Hematopoietic multipotent progenitor cell treated with erythropoietin and hydrocortisone succinate and interleukin-3 and kit ligand, for 8 days (in vitro differentiated cells): ENCODE data around the gene DRC7.
A peak's percentile ranks its signal among the peaks of the same experiment; 100 is the strongest.

ENCODE experiments used
- DNase-seq: peaks from one replicate; pipeline ENCODE4 v3.0.0-alpha.2; 2015

Gene DRC7, protein sequence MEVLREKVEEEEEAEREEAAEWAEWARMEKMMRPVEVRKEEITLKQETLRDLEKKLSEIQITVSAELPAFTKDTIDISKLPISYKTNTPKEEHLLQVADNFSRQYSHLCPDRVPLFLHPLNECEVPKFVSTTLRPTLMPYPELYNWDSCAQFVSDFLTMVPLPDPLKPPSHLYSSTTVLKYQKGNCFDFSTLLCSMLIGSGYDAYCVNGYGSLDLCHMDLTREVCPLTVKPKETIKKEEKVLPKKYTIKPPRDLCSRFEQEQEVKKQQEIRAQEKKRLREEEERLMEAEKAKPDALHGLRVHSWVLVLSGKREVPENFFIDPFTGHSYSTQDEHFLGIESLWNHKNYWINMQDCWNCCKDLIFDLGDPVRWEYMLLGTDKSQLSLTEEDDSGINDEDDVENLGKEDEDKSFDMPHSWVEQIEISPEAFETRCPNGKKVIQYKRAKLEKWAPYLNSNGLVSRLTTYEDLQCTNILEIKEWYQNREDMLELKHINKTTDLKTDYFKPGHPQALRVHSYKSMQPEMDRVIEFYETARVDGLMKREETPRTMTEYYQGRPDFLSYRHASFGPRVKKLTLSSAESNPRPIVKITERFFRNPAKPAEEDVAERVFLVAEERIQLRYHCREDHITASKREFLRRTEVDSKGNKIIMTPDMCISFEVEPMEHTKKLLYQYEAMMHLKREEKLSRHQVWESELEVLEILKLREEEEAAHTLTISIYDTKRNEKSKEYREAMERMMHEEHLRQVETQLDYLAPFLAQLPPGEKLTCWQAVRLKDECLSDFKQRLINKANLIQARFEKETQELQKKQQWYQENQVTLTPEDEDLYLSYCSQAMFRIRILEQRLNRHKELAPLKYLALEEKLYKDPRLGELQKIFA

DNA sequence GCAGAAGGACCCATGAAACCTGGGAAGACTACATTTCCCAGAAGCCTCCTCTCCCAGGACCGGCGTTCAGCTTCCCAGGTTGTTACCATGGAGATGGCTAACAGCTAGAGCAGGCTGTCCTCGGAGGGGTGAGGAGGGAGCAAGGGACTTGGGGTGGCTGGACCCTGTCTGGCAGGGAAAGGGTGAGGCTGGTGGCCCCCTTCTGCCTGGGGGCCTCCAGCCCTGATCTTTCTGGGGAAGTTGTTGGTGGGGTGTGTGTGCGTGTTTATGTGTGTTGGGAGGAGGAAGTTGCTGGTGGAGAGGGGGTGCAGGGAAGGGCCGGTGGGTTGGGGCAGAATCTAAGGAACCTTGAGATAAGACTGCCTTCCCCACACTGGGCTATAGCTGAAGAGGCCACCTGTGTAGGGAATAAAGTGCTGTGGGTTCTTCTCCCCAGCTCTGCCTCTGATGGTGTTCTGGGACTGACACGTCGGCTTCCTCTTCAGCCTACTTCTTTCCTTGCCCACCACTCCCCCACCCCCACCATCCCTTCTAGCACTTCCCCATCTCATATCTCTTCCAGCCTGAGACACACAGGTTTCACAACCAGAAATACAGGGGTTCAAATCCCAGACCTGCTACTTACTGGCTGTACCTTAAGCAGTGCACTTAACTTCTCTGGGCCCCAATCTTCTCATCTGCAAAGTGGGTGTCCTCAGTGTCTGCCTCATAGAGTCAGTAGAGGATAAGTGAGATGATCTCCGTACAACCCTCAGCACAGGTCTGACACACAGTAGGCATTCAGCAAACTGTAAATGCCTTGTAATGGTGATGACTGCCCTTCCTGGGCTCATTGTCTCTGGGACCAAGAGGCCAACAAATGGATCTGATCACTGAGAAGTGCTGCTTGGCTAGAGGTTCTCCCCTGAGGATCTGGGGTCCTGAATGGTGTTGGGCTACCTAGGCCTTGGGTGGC is at the start of gene DRC7:
DRC7 (plus strand) TSS at position 82 of the 955 bp plus-strand sequence. CDS start 3,144 bp downstream, outside the sequence.
- DNase-seq, result peak; percentile 89

DNA sequence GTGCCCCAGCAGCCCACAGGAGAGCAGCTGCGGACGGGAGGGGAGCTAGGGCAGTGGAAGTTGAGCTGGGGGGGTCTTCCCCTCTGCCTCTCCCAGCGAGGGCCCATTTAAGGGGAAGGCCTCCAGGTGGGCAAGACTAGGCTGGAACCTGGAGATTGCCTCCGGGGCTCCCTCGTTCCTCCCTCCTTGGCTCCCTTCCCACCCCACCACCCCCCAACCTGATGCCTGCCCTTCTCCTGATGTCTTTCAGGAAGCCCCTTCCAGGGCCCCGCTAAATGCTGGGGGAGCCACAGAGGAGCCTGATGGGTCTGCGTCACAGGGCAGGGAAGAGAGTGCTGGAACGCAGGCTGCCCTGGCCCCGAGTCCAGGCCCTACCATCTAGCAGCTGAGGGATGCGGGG is 49.4 kb upstream of the DRC7 start:
- no peak for DNase-seq

DNA sequence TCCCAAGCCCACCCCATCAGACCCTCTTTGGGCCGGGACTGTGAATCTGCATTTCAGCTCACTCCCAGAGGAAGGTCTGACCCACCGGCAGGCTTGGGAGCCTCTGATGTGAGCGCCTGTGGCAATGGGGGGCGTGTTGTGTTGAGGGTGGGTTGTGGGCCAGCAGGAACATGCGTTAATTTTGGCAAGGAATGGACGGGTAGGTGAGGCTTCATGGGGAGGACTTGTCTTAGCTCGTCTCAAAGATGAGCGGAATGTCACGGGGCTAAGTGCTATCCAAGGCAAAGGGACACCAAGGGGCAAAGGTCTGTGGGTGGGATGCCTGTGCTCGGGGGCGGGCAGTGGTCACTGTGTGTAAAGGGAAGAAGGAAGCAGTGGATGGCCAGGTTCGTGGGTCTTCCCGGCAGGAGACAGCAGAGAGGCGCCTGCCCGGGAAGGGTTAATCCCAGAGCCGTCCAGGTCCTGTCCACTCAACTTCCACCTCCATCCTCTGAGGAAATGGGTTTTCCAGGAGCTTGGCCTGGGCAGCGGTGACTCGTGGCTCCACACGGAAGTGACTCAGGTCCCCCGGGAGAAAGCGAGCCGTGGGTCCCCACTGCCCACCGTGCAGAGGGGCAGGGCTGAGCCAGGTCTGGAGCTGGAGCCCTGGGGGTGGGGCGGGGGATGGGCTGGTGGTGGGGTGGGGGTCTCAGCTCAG is 48.8 kb upstream of the DRC7 start:
- DNase-seq, result no peak

DNA sequence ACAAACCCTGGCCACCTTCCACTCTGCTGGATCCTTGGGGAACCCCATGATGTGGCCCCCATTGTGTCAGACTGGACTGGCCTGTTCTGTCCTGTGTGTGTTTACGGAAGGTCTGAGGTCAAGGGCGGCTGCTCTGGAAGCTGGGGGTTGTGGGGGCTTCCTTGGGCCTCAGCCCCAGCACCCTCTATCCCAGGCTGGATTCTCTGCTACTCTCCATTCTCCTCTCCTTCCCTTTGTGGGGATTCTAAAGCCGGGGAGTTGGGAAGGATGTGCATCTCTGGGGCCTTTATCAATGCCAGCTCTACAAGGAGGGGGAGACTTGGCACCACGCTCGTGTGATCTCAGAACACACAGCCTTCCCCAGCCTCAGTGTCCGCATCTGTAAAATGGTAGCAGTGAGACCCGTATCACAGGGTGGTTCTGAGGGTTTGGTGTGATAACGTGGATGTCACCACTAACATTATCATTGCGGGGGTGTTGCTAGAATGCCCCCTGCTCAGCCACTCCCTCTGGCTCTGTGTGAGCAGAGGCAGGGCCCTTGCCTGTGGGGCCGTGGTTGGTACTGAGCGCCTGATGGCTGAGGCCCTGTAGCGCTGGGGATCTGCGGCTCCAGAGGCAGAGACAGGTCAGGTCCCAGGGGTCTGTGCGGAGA is 48.1 kb upstream of the DRC7 start:
- peak; percentile 47 for DNase-seq

DNA sequence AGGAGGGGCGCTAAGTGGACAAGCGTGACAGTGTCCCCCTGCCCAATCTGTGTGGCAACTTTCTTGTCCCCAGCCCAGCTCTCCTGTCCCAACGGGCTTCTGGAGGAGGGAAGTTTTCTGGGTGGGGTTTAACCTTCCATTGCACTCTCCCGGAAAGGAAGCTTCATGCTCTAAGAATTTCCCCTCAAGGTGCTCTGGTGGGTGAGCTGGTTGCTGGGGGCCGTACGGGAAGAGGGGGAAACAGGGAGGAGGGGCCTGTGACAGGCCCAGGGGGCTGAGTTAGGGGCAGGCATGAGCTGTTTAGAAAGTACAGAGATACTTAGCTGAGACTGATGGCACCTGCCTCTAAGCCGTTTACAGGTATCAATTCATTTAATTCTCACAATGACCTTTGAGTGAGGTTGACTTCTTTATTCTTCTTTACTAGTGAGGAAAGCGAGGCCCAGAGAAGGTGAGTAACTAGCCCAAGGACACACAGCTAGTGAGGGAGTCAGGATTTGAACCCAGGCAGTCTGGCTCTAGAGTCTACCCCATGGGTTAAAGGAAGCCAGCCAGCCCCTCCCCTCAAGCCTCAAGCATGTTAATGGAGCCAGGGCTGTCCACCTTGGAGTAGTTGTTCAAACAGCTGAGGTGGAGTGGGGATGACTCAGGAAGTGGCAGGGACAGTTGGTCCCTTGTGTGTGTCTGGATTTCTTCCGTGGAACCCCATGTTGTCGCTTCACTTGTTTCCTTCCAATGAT is 47.3 kb upstream of the DRC7 start:
- DNase-seq, result no peak

DNA sequence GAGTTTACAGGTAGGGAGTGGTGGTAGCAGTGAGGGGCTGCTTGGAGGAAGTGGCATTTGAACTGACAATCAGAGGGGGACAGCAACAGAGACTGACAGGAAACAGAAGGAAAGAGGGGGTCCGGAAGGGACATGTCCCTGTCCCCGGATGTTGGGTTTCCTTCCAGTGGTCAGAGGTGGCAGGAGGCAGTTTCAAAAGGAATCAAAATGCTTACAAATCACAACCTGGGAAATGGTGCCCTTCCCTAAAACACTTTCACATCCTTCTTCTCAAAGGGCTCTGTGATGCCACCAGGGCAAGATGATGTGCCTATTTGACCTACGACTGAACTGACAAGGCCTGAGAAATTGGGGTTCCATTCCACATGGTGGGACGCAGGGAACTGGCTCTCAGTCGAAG is 46.5 kb upstream of the DRC7 start:
- no peak for DNase-seq

DNA sequence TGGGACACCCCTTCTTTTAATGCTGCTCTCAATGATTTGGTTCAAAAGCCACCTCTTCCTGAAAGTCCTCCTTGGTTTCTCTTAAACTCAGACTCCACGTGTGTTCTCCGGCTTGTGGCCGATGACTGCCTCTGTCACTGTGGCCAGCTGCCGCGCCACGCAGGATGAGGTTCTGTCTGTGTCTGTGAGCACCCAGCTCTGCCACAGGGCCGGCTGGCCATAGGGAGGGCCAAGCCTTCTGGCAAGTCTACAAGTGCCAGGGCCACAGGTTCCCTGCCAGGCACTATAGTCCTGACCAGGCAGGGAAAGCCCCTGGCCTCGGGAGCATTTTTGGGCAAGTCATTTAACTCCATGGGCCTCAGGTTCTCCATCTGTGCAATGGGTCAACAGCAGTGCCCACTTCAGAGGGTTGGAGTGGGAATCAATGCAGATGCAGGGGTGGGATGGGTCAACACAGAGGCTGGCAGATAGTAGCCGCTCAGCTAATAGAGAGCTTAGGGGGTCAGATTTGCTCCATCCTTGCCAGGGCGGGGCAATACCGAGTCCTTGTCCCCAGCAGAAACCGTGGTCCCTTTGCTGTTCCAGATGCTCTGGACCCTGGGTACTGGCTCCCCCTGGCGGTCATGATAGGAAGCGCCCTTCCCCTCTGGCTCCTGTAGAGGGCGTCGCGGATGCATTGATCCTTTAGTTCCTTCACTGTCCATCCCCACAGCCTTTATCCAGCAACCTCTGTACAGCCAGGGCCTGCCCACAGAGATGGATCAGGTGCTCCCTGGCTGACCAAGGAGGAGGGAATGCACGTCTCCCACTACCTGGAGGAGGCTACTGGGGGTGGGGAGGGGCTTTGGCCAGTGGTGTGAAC is 45.8 kb upstream of the DRC7 start:
- peak; percentile 84 for DNase-seq

DNA sequence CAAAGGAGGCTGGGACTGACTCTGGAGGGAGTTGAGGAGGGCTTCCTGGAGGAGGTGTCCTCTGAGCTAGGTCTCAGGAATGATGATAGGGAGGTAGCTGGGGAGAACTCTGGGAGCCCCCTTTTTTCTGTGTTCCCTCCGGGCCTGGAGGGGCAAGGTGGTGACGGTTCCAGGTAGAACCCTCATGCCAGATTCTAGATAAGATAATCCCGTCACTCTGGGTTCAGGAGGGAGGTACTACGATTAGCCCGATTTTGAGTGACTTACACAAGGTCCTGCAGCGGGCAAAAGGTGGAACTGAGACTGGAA is 45.2 kb upstream of the DRC7 start:
- DNase-seq, result no peak

DNA sequence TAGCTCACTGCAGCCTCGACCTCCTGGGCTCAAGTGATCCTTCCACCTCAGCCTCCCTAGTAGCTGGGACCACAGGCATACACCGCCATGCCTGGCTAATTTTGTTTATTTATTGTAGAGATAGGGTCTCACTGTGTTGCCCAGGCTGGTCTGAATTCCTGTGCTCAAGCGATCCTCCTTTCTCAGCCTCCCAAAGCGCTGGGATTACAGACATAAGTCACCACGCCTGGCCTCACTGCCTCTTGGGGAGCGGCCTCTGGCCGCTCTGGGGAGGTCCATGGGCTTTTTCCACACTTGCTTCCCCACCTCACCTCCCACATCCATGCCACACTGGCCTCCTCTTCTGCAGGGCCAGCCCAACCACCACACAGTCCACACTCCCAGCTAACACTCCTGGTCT is 44.8 kb upstream of the DRC7 start:
- no peak for DNase-seq

DNA sequence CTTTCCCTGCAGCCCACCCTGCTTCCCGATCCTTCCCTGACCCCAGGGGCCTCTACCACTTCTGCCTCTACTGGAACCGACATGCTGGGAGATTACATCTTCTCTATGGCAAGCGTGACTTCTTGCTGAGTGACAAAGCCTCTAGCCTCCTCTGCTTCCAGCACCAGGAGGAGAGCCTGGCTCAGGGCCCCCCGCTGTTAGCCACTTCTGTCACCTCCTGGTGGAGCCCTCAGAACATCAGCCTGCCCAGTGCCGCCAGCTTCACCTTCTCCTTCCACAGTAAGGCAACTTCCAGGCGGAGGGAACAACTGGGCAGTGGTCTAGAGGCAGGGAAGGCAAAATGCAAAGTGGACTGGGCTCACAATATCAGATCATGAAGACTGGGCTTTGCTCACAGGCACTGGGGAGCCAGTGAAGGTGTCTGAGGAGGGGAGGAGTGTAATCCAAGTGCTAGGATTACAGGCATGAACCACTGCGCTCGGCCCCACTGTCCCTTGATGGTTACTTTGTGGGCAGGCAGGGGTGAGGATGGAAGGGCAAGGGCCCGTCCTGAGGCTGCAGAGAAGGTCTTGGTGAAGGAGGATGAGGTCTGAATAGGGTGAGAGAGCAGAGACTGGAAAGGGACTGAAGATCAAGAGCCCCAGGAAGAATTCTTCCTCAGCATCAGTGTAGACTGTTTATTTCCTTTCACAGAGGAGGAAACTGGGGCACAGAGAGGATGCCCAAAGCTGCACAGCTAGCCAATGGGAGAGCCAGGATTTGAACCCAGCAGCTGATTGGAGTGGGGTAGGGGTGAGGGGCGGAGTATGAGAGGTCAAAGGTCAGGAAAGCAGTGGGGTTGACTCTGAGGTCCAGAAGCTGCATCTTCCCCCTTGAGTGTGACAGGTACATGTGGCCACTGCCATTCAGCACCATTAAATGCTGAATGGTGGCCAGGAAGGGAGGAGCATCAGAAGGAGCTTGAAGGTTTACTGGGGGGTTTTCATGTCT is 43.0 kb upstream of the DRC7 start:
- no peak for DNase-seq

DNA sequence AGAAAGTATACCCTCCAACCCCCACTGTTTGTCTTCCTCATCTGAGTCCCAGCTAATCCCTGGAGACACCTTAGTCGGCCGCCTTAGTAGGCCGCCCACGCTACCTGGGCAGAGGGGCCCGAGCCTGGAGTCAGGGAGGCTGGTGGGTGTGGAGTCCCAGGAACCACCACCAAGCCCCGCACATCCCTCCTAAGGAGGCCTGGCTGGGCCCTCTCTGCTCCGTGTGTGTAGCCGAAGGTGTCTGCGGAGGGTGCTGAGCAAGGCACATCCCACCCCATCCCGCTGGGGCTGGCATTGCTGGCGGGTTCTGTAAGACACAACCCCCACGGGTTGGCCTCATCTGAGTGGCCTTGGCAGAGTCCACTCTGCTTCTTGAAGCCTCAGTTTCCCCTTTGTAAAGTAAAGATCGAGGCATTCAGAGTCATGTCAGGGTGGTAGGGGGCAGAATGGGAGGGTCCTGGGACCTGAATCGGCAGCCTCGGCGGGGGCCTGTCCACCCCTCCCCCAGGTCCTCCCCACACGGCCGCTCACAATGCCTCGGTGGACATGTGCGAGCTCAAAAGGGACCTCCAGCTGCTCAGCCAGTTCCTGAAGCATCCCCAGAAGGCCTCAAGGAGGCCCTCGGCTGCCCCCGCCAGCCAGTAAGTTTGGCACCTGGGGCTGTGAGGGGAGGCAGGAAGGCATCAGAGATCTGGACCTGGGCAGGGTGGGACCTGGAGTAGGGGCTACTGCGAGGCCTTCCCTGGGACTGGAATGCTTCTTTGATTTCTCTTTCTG is 41.7 kb upstream of the DRC7 start:
- DNase-seq, result no peak

DNA sequence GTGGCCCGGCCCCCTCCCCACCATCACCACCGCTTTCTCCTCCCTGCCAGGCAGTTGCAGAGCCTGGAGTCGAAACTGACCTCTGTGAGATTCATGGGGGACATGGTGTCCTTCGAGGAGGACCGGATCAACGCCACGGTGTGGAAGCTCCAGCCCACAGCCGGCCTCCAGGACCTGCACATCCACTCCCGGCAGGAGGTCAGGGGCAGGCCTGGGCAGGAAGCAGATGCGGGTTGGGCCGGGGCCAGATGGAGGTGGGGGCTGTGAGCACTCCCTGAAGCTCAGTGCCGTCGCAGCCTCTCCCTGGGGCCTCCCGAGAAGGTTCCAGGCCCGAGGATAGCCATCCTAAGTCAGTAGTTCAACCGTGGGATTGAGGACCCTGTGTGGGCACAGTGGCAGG is 40.7 kb upstream of the DRC7 start:
- no peak for DNase-seq

DNA sequence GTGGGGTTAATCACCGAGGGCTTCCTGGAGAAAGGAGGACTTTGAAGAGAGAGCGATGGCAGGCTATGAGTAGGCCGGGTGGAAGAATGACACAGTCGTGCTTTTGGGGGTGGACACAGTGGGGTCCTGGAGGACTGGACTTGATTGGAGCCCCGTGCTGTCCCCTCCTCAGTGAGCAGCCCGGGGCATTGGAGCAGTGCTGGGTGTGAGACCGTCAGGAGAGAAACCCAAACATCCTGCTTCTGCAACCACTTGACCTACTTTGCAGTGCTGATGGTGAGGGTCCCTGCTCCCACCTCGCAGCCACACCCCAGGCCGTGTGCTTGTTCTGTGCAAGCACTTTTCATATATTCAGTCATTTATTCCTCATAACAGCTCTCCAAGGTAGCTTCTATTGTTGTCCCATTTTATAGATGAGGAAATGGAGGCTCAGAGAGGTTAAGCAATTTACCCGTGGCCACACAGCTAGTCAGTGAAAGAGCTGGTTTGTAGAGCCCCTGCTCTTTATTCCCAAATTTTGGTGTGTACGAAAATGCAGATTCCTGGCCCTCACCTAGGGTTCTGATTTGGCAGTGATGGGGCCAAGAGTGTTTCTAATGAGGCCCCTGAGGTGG is 38.2 kb upstream of the DRC7 start:
- DNase-seq, result no peak

DNA sequence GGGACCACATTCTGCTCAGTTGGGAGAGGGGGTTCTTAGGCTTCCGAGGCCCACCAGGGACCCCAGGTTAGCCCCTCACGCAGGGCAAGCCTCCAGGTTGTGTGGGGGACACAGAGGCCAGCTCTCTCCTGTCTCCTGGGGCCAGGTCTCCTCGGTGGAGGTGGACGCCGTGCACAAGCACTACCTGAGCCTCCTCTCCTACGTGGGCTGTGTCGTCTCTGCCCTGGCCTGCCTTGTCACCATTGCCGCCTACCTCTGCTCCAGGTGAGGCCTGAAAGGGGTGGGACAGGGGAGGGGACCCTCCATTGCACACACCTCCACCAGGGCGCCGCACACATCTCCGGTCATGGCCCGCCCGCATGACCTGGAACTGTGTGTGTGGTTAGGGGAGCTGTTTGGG is 37.4 kb upstream of the DRC7 start:
- DNase-seq, result no peak

DNA sequence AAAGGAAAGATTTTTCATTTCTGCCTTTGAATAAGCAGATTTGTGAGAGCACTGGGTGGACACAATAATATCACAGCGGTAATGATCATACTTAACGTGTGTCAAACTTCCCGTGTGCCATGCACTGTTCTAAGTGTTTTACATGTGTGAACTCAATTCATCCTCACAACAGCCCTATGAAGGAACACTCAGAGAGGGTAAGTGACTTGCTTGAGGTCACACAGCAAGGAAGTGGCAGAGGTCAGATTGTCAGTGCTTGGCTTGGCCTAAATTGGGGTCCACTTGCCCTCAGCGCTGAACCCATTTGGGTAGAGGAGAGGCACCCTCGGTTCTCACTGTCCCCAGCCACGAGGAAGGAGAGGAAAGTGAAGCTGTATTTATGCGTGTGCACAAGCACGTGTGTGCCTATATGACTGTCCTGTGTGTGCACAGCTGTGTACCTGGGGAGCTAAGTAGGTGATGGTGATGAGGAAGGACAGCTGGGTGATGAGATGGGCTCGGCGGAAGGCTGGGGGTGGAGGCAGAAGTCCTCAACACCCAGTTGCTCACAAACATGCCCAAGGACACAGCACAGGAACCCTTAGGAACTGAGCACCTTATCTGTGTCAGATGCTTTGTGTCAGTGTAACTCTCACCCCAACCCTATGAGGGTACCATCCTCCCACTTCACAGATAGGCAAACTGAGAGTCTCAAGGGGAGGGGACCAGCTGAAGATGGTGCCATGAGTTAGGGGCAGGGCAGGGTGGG is 36.3 kb upstream of the DRC7 start:
- no peak for DNase-seq

DNA sequence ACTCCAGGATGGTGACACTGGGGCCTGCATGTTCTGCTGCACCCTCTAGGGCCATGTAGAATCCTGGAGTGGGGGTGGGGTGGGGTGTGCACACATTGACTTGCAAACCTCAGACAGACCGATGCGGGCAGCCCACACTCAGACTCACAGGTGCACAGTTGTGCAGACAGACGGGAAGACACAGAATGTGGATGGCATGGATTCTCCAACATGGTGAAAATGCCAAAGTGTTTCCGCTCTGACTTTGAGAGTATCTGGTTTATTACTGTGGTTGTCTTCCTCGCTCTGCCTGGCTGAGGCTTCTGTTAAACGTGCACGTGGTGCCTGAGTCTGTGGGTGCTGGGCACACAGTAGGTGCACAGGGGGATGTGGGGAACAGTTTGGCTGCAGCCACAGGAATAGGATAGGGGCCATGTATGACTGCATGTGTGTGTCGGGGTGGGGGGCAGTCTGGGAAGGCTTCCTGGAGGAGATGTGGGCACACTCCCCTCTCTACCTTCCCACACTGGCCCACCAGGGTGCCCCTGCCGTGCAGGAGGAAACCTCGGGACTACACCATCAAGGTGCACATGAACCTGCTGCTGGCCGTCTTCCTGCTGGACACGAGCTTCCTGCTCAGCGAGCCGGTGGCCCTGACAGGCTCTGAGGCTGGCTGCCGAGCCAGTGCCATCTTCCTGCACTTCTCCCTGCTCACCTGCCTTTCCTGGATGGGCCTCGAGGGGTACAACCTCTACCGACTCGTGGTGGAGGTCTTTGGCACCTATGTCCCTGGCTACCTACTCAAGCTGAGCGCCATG is 35.5 kb upstream of the DRC7 start:
- no peak for DNase-seq
